GM18526 (cell line): ENCODE results near the gene NIM1K.

ENCODE experiments used
- POLR2A ChIP-seq: IDR thresholded peaks from 3 replicates; pipeline ENCODE4 v1.6.1; 2011; ENCODE audit not compliant: insufficient read length; ENCODE audit errors: extremely low read depth

Gene NIM1K

DNA sequence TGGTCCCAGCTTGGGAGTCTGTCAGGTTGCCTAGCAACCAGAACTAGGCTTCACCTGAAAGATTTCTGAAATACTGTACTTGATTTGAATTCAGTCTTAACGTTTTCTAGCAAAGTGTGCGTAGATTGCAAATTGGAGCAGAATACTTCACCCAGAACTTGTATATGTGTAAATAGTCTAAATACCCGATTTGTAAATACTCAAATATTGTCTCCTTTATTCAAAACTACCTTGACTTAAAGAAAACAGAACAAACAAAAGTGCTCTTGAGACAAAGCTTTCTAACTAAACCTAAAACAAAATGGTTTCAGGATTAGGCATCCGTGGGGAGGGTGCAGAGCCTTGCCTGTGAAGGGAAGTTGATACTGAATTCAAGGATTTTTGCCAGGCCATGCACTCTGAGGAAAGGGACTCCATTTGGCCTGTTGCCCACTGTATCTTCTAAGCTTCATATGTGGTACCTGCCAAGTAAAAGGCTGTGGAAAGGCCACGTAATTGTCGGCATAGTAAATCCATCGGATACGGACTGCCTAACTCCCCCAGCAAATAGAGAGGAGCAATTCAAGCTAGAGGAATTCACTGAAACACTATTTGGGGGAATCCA lies 121.9 kb downstream of the NIM1K start:
- no peak for TF ChIP-seq POLR2A

GRCh38 chr5:43314724-43315123 lies 122.7 kb downstream of the NIM1K start:
- no peak for TF ChIP-seq POLR2A

- no peak for TF ChIP-seq POLR2A
Measured at GRCh38 chr5:43315263-43315662, 123.2 kb downstream of the NIM1K start.

DNA sequence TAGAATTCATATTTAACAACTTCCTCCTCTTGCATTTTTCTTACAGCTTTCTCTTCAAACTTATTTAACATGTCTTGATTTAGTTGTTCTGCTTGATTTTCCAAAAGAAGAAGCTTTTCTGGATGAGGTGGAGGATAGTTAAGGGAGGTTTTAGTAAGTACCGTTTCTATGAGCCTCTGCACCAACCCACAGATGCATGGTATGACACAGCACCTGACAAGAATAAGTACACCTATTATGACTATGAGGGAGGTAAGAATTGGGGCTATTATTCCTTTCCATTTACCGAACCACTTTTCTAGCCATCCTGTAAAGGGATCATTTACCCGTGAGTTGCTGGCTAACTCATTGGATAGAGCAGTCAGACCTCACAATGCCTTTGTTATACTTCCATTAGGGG lies 123.7 kb downstream of the NIM1K start:
- no peak for TF ChIP-seq POLR2A

GRCh38 chr5:43316421-43316820 lies 124.4 kb downstream of the NIM1K start:
- no peak for TF ChIP-seq POLR2A

DNA sequence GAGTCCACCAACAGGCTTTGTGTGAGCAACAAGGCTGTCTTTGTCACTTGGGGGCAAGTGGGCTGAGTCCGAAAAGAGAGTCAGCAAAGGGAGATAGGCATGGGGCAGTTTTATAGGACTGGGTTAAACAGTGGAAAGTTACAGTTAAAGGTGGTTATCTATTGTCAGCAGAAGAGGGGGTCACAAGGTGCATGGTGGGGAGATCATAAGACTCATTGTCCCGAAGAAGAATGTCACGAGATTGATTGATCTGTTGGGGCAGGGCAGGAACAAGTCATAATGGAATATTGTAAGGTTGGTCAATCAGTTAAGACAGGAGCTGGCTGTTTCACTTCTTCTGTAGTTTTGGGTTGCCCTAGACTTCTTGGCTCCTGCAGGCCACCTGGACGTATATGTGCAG lies 128.8 kb downstream of the NIM1K start:
- TF ChIP-seq POLR2A = no peak
